Germinal center (tissue), 1 donor: ENCODE measurements around the gene DHRS1.
"Not testable (repeated sequence)": the region's sequence is repeated elsewhere in the genome, so short reads cannot be mapped to it uniquely, and the experiment has no call there.

Source experiments
- DNase-seq: peaks from one replicate; pipeline ENCODE4 v3.0.0; 2012; ENCODE audit warnings: mixed read lengths, low spot score

The DHRS1 gene

GRCh38 chr14:24327914-24328313, 28.3 kb upstream of the DHRS1 start:
- DNase-seq: not testable (repeated sequence)

GRCh38 chr14:24327303-24327702, 27.7 kb upstream of the DHRS1 start:
- DNase-seq: no peak

GRCh38 chr14:24325963-24326362, 26.4 kb upstream of the DHRS1 start:
- no peak for DNase-seq

GRCh38 chr14:24325041-24325530, 25.5 kb upstream of the DHRS1 start:
- no peak for DNase-seq

GRCh38 chr14:24324024-24324423, 24.4 kb upstream of the DHRS1 start:
- DNase-seq: no peak

GRCh38 chr14:24323341-24323740, 23.8 kb upstream of the DHRS1 start:
- DNase-seq: no peak

- no peak for DNase-seq
Observed at GRCh38 chr14:24322672-24323071, 23.1 kb upstream of the DHRS1 start.

- no peak for DNase-seq
Observed at GRCh38 chr14:24321212-24321975, 21.8 kb upstream of the DHRS1 start.

- no peak for DNase-seq
Observed at GRCh38 chr14:24317141-24317928, 17.8 kb upstream of the DHRS1 start.

GRCh38 chr14:24316597-24316950, 17.0 kb upstream of the DHRS1 start:
- no peak for DNase-seq

- DNase-seq: no peak
Observed at GRCh38 chr14:24315807-24316596, 16.4 kb upstream of the DHRS1 start.

- no peak for DNase-seq
Observed at GRCh38 chr14:24315243-24315806, 15.7 kb upstream of the DHRS1 start.

- no peak for DNase-seq
Observed at GRCh38 chr14:24314377-24315193, 15.0 kb upstream of the DHRS1 start.

- no peak for DNase-seq
Observed at GRCh38 chr14:24313913-24314312, 14.3 kb upstream of the DHRS1 start.

- no peak for DNase-seq
Observed at GRCh38 chr14:24312736-24313507, 13.3 kb upstream of the DHRS1 start.

GRCh38 chr14:24311837-24312615, 12.4 kb upstream of the DHRS1 start:
- no peak for DNase-seq

GRCh38 chr14:24310646-24311604, 11.3 kb upstream of the DHRS1 start, which contains the start of gene LTB4R:
Gene LTB4R (plus strand): TSS chr14:24311502. CDS start chr14:24315652, 4,150 bp downstream.
- DNase-seq: peak; percentile 77

GRCh38 chr14:24310265-24310645, 10.7 kb upstream of the DHRS1 start:
- DNase-seq: no peak
